Stimulated activated CD8-positive, alpha-beta memory T cell treated with anti-CD3 and anti-CD28 coated beads, Interleukin-4, amount 100 ng/mL, for 48 hours (primary cell): ENCODE data around the gene GRIA2.

Experiments
- DNase-seq: peaks from one replicate; pipeline ENCODE4 v3.0.0-alpha.2; 2020

Gene GRIA2

GRCh38 chr4:157265281-157265680 lies 44.8 kb downstream of the GRIA2 start:
- DNase-seq: no peak

DNA sequence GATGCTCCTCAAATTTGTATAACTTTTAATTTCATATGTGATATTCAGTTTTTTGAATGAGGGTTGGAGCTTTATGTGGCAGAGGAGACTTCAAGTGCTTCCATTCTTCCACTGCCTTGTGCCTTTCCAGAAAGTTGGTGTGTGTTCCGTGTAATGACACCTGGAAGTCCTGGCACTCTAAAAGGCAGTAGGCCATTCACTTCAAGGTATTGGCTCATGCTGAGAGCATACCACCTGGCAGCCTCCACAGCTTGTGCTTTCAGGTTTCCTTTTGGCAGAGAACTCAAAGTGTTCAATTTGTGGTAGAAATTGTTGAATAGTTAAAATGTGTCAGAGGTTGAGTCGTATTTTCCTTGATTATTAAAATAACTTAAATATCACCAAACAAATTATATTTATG lies 49.6 kb downstream of the GRIA2 start:
- DNase-seq: no peak

DNA sequence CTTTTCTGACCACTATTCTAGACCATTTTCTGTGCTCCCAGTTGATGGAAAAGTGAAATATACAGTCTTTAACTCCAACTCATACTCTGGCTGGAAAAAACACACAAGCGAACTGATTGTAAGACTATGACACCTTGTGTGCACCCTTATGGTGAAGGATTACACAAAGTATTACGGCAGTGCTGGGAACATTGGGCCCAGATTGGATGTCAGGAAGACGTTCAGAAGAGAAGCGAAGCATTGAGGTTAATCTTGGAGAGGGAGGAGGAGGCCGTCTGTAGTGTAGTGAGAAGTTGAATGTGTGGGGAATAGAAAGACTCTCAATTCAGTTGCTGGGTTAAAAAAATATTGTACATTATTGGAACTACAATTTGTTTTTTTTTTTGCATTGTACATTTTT lies 50.0 kb downstream of the GRIA2 start:
- DNase-seq: no peak

GRCh38 chr4:157271166-157271869 lies 50.8 kb downstream of the GRIA2 start:
- no peak for DNase-seq

DNA sequence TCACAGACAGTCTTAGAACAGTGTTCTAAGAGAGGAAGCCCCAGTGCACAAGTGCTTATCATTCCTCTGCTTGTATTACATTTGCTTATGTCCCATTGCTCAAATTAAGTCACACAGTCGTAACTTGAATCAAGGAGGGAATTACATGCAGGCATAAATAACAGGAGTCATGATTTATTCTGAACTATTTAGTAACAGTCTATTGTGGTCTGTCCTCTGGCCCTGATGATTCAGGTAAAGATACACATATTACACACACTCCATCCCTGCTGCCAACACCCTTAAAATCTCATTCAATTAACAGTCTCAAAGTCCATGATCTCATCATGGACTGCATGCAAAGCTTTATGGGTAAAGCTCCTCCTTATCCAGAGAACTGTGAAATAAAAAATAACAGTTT lies 60.1 kb downstream of the GRIA2 start:
- no peak for DNase-seq

DNA sequence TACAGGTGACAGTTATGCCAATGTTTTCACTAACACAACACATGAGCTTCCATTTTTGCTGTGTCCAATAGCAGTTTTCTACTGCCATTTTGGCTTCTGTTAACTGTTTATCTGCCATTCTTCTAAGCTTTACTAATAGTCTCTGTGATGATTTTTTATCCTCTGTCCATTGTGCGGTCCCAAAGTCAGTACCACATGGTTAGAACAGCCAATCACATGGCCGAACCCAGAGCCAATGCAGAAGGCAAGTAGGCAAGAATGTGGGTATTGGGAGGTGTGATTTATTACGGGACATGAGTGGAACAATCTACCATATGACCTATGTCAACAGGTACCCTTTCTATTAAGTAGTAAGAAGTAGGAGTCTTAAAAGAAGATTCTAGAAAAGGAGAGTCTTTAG lies 61.5 kb downstream of the GRIA2 start:
- DNase-seq: no peak

DNA sequence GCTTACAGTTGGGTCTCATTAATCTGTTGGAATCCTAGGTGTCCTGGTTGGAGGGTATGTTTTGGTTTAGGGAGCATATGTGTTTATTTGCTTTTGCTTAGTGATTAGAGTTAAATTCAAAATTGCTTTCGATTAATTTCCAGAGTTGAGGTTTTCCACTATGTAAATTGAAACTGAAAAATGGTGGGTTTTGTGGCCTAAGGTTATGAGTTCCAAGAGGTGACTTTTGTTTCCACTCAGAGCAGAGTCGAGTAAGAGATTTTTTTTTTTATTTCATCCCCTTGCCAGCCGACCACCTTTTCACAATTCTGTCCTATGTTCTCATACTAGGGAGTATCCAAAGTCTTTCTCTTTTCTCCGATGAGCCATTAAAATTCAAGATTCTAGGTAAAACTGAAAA lies 66.9 kb downstream of the GRIA2 start:
- DNase-seq: no peak

GRCh38 chr4:157290622-157291021 lies 70.1 kb downstream of the GRIA2 start:
- DNase-seq: no peak

DNA sequence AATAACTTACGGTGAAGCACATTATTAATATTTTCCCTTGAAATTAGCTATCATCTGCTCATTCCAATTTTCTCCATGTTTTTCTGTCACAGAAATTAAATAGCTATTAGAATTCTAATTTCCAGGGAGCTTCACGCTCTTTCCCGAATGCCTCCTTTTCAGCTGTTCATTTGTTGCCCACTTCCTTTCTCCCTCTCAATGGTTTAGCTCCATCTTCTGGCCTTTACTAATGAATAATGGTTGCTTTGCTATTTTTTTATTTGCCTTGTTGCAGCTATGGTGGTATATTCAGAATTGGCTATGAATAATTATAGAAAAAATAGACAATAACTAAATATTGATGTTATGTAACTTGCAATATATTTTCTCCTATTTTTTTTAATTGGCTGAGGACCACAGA lies 70.5 kb downstream of the GRIA2 start:
- DNase-seq: no peak

DNA sequence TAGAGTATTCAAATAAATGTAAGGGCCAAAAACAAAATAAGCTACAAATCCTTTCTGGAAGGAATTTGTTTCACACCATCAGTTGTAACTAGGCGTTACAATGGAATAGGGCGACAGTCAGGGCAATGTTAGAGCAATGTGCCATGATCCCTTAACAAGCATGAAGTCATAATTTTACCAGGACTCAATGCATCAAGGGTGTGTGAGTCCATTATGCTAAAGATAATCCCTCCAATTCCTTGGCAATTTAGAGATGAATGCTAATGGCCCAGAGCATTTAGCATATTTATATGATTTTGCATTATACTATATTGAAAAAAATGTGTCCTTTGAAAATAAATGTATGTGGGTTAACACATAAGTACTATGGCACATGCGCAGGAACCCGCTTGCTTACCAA lies 73.1 kb downstream of the GRIA2 start:
- DNase-seq: no peak

- no peak for DNase-seq
Observed at GRCh38 chr4:157294575-157294974, 74.0 kb downstream of the GRIA2 start.

- DNase-seq: no peak
Observed at GRCh38 chr4:157300701-157301100, 80.2 kb downstream of the GRIA2 start.

- DNase-seq: no peak
Observed at GRCh38 chr4:157303471-157303960, 83.0 kb downstream of the GRIA2 start.

DNA sequence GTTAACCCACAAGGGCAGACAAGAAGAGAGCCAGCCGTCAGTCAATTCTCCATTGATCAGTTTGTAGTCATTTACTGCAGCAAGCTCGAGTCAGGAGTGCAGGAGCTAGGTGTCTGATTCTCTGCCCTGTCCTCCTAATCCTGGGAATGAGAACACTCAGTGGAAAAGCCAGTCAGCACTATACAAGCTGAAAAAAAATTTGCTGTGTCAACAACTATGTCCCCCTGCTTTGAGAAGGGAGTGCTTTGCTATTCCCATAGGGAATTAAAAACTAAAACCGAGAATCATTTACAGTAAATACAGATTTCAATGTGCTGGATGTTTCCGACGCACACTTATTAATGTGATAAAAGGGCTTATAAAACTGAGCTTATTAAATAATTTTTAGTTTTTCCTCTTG lies 84.2 kb downstream of the GRIA2 start:
- DNase-seq: no peak

- DNase-seq: no peak
Observed at GRCh38 chr4:157312702-157313101, 92.2 kb downstream of the GRIA2 start.

DNA sequence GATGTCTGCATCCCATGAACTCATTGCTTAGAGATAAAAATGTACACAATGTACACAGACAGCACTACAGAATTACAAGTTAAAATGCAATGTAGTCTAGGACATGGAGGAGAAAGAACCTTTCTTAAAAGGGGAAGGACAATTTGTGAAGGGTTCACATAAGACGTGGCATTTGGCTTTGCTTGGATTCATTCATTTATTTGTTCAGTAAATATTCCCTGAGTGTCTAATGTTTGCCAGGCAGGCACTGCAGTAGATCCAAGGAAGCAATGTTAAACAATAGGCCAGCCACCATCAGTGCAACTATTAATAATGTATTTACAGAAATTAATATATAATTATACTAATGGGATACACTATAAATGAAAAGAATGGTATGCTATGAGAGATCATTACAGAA lies 94.4 kb downstream of the GRIA2 start:
- no peak for DNase-seq

GRCh38 chr4:157315968-157316367 lies 95.4 kb downstream of the GRIA2 start:
- no peak for DNase-seq

DNA sequence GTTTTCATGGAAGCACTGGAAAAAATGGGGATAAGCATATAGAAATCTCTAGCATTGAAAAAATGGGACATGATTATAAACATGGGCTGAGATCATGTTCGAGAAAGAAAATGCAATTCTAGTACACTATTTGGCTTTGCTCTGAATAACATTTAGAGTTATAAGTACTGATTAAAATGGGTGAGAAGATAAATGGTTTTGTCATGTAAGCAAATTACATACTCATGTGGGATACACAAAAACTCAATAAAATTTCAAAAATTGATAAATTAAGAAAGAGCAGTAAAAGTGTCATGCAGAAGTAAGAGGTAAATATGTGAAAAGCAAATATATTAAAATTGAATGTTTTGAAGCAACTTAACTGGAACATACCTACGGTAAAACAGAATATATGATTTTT lies 99.6 kb downstream of the GRIA2 start:
- no peak for DNase-seq

GRCh38 chr4:157327666-157328065 lies 107.1 kb downstream of the GRIA2 start:
- DNase-seq: no peak

- no peak for DNase-seq
Observed at GRCh38 chr4:157357887-157358286, 137.4 kb downstream of the GRIA2 start.

DNA sequence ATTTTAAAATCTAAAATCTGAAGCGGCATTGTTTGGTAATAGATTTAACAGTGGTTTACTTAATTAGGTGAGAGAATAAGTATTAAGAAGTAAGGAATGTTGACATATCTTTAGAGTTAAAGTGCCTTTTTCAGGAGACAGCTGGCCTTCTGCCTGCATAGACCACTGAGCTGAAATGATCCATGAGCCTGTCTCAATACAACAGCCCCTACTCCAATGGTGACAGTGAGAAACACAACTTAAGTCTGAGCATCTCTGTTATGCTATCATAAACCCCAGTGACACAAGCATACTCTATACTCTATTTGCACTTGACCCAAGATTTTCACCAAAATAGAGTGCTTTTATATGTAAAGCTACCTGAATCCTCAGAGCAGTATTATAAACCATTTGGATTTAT lies 137.9 kb downstream of the GRIA2 start:
- no peak for DNase-seq

- DNase-seq: no peak
Observed at GRCh38 chr4:157358851-157359250, 138.3 kb downstream of the GRIA2 start.

DNA sequence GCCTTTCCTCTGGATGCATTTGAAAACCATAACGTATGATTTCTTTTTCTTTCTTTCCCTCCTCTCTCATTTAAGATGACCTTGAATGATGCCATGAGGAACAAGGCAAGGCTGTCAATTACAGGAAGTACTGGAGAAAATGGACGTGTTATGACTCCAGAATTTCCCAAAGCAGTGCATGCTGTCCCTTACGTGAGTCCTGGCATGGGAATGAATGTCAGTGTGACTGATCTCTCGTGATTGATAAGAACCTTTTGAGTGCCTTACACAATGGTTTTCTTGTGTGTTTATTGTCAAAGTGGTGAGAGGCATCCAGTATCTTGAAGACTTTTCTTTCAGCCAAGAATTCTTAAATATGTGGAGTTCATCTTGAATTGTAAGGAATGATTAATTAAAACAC lies 142.8 kb downstream of the GRIA2 start:
- no peak for DNase-seq

- no peak for DNase-seq
Observed at GRCh38 chr4:157372154-157372553, 151.6 kb downstream of the GRIA2 start.

DNA sequence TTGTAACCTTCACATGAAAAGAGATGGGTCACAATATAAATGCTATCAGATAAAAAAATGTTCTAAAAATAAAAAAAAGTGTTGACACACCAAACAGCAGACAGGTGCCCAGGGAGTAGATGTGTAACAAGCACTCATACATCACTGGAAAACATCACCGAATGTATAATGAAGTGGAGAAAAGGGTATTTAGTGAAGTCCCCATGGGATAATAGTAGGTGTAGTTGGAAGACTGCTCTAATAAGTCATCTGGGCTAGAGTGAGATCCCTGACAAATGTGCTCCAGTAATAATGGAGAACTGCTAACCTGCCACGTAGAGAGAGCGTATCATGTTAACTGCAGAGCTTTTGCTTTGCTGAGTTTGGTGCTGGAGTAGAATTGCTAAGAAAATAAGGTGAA lies 152.0 kb downstream of the GRIA2 start:
- DNase-seq: no peak
